ENCODE results near the gene SMYD3.

GRCh38 chr1:245856944-245857531 lies 650.0 kb downstream of the SMYD3 start:
- no peak for TF ChIP-seq POLR2A (IDR thresholded peaks at IDR 0.05)
- TF ChIP-seq CTCF (IDR thresholded peaks at IDR 0.05): no peak
